Ishikawa (cell line): ENCODE results near the gene DRD4.

ENCODE experiments used
- CEBPB ChIP-seq: IDR thresholded peaks from 2 replicates; pipeline ENCODE4 v1.6.1; 2012
- CREB1 ChIP-seq: IDR thresholded peaks from 2 replicates; pipeline ENCODE4 v1.6.1; 2012; ENCODE audit warnings: low read depth
- EGR1 ChIP-seq: IDR thresholded peaks from 2 replicates; pipeline ENCODE4 v1.6.1; 2012
- EP300 ChIP-seq: IDR thresholded peaks from 2 replicates; pipeline ENCODE4 v1.6.1; 2012; ENCODE audit warnings: borderline replicate concordance
- FOXM1 ChIP-seq: IDR thresholded peaks from 2 replicates; pipeline ENCODE4 v1.6.1; 2012; ENCODE audit warnings: low read depth, borderline replicate concordance
- MAX ChIP-seq: IDR thresholded peaks from 2 replicates; pipeline ENCODE4 v1.6.1; 2012
- NFIC ChIP-seq: IDR thresholded peaks from 2 replicates; pipeline ENCODE4 v1.6.1; 2012
- RAD21 ChIP-seq: IDR thresholded peaks from 2 replicates; pipeline ENCODE4 v1.6.1; 2012; ENCODE audit warnings: low read depth
- TAF1 ChIP-seq: IDR thresholded peaks from 2 replicates; pipeline ENCODE4 v1.6.1; 2012; ENCODE audit warnings: low read depth, mild to moderate bottlenecking
- TCF12 ChIP-seq: IDR thresholded peaks from 2 replicates; pipeline ENCODE4 v1.6.1; 2012; ENCODE audit warnings: low read depth
- TEAD4 ChIP-seq: IDR thresholded peaks from 2 replicates; pipeline ENCODE4 v1.6.1; 2012
- YY1 ChIP-seq: IDR thresholded peaks from 2 replicates; pipeline ENCODE4 v1.6.1; 2012; ENCODE audit warnings: low read depth
- ZBTB7A ChIP-seq: IDR thresholded peaks from 2 replicates; pipeline ENCODE4 v1.6.1; 2012; ENCODE audit warnings: low read depth
- TF ChIP-seq, protein P1 (sequence below): IDR thresholded peaks from 2 replicates; pipeline ENCODE4 v1.6.1; 2012
- TF ChIP-seq, protein P2 (sequence below): IDR thresholded peaks from 2 replicates; pipeline ENCODE4 v1.6.1; 2012; ENCODE audit warnings: low read depth, mild to moderate bottlenecking

Gene DRD4

GRCh38 chr11:590997-591396 lies 46.1 kb upstream of the DRD4 start:
- no peak for TF ChIP-seq TEAD4
- no peak for TF ChIP-seq TAF1
- TF ChIP-seq, protein P1, sequence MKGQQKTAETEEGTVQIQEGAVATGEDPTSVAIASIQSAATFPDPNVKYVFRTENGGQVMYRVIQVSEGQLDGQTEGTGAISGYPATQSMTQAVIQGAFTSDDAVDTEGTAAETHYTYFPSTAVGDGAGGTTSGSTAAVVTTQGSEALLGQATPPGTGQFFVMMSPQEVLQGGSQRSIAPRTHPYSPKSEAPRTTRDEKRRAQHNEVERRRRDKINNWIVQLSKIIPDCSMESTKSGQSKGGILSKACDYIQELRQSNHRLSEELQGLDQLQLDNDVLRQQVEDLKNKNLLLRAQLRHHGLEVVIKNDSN: no peak
- TF ChIP-seq RAD21: no peak
- no peak for TF ChIP-seq FOXM1
- TF ChIP-seq MAX: no peak
- TF ChIP-seq ZBTB7A: no peak
- TF ChIP-seq, protein P2, sequence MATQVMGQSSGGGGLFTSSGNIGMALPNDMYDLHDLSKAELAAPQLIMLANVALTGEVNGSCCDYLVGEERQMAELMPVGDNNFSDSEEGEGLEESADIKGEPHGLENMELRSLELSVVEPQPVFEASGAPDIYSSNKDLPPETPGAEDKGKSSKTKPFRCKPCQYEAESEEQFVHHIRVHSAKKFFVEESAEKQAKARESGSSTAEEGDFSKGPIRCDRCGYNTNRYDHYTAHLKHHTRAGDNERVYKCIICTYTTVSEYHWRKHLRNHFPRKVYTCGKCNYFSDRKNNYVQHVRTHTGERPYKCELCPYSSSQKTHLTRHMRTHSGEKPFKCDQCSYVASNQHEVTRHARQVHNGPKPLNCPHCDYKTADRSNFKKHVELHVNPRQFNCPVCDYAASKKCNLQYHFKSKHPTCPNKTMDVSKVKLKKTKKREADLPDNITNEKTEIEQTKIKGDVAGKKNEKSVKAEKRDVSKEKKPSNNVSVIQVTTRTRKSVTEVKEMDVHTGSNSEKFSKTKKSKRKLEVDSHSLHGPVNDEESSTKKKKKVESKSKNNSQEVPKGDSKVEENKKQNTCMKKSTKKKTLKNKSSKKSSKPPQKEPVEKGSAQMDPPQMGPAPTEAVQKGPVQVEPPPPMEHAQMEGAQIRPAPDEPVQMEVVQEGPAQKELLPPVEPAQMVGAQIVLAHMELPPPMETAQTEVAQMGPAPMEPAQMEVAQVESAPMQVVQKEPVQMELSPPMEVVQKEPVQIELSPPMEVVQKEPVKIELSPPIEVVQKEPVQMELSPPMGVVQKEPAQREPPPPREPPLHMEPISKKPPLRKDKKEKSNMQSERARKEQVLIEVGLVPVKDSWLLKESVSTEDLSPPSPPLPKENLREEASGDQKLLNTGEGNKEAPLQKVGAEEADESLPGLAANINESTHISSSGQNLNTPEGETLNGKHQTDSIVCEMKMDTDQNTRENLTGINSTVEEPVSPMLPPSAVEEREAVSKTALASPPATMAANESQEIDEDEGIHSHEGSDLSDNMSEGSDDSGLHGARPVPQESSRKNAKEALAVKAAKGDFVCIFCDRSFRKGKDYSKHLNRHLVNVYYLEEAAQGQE: no peak
- no peak for TF ChIP-seq CEBPB
- no peak for TF ChIP-seq CREB1

DNA sequence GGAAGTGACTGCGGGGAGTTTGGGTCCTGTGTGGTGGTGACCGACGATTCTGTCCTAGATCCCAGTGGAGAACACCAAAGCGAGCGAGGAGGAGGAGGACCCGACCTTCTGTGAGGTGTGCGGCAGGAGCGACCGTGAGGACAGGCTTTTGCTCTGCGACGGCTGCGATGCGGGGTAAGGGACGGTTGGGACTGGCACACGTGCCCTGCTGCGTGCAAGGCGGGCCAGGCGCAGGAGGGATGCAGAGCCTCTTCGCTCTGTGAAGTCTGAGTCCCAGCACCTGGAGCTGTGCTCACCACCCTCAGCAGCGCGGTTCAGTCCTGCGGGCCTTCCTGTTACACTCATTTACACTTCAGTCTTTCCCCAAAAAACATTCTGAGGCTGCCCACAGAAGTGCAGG lies 44.6 kb upstream of the DRD4 start:
- TF ChIP-seq, protein P1: no peak
- TF ChIP-seq CEBPB (no peak), MAX (no peak), FOXM1 (no peak), RAD21 (no peak), YY1 (no peak), EGR1 (no peak), CREB1 (no peak), TEAD4 (no peak), EP300 (no peak), ZBTB7A (no peak), TAF1 (no peak), NFIC (no peak), TCF12 (no peak)
- TF ChIP-seq, protein P2: no peak

DNA sequence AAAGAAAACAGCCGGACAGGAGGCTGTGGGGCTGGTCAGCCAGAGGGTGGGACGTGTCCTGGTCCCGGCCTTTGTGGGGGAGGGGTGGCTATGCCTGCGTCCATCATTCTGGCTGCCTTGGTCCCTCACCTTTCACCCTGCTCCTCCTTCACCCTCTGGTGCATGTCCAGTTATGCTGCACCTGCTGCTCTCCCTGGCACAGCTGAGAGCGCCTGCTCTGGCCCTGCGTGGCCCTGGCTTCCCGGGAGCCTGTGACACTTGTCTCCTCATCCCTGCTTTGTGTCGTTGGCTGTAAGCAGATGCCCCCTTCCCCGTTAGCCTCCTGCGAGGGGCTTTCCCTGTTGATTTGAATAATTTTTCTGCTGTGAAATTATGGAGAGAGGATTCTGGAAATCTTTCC lies 44.2 kb upstream of the DRD4 start:
- TF ChIP-seq CEBPB (no peak), TCF12 (no peak), FOXM1 (no peak), RAD21 (no peak), CREB1 (no peak), EGR1 (no peak), MAX (no peak), TAF1 (no peak), ZBTB7A (no peak), EP300 (no peak), TEAD4 (no peak), YY1 (no peak), NFIC (no peak)
- TF ChIP-seq, protein P2: no peak
- TF ChIP-seq, protein P1: no peak

GRCh38 chr11:593347-593746 lies 43.7 kb upstream of the DRD4 start:
- no peak for TF ChIP-seq MAX
- TF ChIP-seq ZBTB7A: no peak
- no peak for TF ChIP-seq TCF12
- no peak for TF ChIP-seq TAF1
- no peak for TF ChIP-seq CREB1
- no peak for TF ChIP-seq NFIC
- TF ChIP-seq, protein P1: no peak
- TF ChIP-seq TEAD4: no peak
- TF ChIP-seq CEBPB: no peak
- TF ChIP-seq, protein P2: no peak
- TF ChIP-seq EGR1: no peak
- TF ChIP-seq FOXM1: no peak
- no peak for TF ChIP-seq YY1
- no peak for TF ChIP-seq RAD21
- TF ChIP-seq EP300: no peak
